HG02763 (cell line): ENCODE data around the gene PHTF2.
A peak's percentile ranks its signal among the peaks of the same experiment; 100 is the strongest.
"Not testable (repeated sequence)": the region's sequence is repeated elsewhere in the genome, so short reads cannot be mapped to it uniquely, and the experiment has no call there.

Experiments used
- ATAC-seq: cut with Tn5 transposase; IDR thresholded peaks from one replicate; pipeline ENCODE4 v1.9.1; 2021; ENCODE audit warnings: mild to moderate bottlenecking, moderate library complexity; ENCODE audit not compliant: unreplicated experiment

Gene PHTF2

DNA sequence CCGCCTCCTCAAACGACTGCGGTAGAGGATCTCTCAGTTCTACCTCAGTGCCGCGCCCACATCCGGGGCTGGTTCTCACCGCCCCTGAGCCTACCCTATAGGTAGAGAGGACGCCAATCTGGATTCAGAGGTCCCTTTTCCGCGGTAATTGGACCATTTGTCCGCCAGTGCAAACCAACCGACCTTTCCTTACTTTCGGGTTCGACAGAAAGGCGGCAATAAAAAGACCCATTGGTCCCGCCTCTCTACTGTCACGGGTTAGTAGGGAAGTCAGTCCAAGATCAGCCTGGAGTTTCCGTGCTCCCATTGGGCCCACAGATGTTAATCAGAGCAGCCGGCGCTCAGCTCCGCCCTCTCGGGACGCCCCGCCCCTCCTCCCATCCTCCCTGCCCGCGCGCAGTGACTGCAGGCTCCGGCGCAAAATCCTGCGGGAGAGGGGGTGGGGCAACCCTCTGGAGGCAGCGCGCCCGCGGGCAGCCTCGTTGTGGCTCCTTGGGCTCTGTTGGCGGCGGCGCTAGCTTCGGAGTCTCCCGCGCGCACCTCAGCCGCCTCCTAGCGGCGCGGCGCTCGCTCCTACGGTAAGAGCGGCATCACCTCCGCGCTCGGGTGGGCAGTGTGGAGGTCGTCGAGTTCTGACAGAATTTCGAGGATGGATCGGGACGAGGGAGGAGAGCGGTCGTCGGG lies at the start of gene PHTF2, which contains the start of gene TMEM60:
Gene PHTF2 (plus strand): TSS at position 380 of the 684 bp plus-strand sequence.
Gene TMEM60 (minus strand): TSS at position 41 of the 684 bp plus-strand sequence. CDS start 4,061 bp downstream, outside the sequence.
- peak; percentile 89 for ATAC-seq

DNA sequence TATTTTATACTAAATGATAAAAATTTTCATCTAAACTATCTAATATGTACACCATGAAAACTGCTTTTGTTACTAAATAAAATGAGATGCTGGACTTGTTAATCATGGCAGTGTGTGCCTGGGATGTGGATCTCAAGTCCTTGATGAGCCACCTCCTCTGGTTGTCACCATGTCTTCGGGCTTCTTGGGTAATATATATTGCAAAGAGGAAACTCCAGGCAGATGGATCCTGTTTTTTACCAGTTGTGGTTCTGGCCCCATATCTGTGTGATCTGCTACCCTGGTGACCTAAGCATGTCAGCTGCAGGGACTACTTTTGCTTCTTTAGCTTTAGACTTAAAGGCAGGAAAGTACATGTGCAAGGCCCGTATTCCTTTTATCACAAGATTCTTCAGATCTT lies 46.6 kb upstream of the PHTF2 start:
- no peak for ATAC-seq

DNA sequence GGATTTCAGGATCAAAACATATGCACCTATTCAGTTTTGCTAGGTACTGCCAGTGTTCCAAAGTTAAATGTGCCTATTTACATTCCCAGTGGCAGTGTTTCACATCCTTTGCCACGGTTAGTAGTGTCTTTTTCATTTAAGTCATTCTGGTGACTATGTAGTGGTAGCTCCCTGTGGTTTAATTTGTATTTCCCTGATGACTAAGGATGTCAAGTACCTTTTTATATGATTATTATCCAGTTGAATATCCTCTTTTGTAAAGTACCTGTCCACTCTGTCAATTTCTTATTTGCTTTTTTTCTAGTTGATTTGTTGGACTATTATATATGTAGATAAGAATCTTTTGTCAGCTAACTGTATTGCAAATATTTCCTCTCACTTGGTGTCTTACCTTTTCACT lies 45.4 kb upstream of the PHTF2 start:
- no peak for ATAC-seq

DNA sequence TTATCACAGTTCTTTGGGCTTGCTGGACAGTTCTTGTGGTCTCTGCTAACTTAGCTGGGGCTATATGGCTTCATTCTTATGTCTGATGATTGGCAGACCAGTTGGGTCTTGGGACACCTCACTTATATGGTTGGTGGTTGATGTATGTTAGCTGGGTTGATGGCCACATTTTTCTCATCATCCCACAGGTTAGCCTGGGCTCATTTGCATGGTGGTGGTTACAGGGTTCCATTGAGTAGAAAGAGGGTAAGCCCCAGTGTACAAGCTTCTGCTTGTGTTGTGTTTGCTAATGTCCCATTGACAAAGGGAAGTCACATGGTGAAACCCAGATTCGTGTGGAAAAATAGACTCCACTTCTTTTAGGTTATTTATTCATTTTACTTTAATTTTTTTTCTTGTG lies 41.0 kb upstream of the PHTF2 start:
- ATAC-seq: peak; percentile 83

DNA sequence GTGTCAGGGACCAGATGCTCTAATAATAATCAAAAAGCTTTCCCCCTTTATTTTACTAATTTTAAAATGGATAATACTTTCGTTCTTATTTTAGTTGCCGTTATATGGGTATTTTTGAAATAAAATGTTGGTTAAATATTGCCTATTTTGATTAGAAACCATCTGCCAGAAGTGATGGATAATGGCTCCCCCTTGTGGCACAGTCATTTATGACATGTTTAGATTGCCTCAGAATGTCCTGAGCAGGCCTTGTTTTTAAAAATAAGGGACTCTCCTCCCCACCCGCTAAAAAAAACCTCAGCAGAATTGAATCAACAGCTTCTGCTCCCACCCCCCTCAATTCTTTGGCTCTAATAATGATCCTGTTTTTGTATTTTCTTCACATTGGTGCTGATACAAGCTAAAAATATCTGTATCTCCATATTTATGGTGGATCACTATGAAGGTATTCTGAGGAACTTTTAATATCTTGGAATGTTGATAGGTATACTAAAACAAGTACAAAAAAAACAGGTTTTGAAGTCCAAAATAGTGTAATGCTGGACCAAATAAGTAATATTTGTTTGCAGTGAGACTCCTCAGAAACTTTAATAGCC lies 39.2 kb upstream of the PHTF2 start:
- ATAC-seq: no peak

DNA sequence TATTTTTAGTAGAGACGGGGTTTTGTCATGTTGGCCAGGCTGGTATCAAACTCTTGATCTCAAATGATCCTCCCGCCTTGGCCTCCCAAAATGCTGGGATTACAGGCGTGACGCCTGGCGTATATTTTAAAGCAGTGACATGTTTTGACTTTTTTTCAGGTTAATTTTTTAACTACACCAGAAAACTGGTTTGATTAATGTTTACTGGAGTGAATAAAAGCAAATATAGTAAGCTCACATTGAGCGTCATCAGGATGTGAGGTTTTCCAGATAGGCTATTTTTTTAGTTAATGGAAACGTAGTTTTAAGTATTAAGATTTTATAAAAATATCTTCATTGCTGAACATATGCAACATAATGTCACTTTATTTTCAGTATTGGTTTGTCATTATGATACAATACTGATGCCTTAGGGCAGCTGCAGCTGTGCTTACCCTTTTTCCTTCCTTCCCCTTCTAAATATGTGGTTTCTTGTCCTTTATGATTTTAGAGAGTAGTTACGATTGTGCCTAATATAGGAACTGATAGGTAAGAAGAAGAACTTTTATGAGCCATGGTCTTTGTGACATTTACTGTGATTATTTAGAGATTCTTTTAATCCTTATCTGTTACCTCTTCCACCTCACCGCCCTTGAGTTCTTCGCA lies 37.6 kb upstream of the PHTF2 start:
- no peak for ATAC-seq

DNA sequence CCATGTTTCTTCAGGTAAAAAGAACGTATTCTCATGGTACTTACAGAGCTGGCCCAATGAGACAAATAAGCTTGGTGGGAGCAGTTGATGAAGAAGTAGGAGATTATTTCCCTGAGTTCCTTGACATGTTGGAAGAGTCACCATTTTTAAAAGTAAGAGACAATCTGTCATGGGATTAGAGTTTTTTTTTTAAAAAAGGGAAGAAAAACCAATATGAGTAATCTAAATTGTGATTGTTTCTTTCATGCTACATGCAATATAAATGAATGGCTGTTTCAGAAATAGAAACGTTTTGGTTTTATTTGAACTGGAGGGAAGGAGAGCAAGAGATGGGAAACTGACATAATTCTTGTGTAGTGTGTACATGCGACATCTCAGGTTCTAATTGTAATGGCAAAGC lies 33.1 kb upstream of the PHTF2 start:
- no peak for ATAC-seq

DNA sequence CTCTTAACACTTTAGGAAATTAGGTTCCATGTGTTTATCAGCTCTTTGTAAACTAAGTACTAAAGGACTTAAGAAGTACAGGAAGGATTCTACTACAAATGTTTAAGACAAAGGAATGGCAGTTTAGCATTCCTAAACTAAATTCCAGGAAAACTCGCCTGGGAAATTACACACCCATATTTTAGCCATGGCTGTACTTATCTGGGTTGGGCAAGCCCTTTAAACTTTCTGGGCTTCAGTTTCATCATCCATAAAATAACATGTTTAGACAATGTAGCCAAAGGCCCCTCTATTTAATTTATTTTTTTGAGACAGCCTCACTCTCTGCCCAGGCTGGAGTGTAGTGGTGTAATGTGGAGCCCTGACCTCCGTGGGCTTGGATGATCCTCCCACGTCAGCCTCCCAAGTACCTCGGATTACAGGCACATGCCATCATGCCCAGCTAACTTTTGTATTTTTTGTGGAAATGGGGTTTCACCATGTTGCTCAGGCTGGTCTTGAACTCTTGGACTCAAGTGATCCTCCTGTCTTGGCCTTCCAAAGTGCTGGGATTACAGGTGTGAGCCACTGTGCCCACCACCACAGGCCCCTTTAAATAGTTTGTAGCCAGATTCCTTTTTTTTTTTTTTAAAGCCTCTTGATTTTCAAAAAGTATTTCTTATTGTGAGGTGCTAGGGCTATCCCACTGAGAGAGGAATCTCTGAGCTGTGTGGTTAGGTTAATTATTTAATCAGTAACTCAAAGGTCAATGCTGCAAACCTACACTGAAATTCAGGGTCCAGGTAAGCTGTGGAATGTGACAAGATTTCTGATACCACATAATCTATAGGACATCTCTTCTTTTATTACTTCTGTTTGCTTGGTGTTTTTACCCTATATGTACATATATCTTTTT lies 32.4 kb upstream of the PHTF2 start:
- no peak for ATAC-seq

DNA sequence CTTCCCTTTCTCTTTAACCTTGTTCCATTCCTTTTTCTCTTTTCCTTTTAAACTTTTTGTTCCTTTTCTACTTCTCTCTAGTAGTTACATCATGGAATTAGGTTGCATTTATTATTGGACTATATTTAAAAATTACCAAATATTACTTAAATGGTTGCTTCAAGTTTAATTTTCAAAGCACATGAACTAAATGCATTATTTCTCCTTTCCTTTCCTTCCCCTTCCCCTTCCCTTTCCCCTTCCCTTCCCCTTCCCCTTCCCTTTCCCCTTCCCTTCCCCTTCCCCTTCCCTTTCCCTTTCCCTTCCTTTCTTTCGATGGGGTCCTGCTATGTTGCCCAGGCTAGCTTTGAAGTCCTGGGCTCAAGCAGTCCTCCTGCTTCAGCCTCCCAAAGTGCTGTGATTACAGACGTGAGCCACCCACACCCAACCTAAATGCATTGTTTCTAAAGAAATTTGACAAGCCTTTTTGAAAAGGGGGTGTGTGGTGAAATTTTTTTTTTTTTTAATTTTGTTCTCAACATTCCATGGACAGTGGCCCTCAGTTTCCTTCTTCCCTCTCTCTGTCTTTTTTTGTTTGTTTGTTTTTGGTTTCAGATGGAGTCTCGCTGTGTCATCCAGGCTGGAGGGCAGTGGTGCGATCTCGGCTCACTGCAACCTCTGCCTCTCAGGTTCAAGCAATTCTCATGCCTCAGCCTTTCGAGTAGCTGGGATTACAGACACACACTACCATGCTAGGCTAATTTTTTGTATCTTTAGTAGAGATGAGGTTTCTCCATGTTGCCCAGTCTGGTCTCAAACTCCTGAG lies 31.6 kb upstream of the PHTF2 start:
- no peak for ATAC-seq

DNA sequence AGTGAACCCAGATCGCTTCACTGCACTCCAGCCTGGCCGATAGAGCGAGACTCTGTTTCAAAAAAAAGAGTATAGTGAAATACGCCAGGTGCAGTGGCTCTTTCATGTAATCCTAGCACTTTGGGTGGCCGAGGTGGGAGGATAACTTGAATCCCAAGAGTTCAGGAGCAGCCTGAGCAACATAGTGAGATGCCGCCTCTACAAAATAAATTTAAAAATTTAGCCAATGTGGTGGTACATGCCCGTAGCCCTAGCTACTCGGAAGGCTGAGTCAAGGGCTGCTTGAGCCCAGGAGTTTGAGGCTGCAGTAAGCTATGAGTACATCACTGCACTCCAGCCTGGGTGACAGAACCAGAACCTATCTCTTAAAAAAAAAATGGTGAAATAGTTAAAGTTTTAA lies 28.3 kb upstream of the PHTF2 start:
- no peak for ATAC-seq

DNA sequence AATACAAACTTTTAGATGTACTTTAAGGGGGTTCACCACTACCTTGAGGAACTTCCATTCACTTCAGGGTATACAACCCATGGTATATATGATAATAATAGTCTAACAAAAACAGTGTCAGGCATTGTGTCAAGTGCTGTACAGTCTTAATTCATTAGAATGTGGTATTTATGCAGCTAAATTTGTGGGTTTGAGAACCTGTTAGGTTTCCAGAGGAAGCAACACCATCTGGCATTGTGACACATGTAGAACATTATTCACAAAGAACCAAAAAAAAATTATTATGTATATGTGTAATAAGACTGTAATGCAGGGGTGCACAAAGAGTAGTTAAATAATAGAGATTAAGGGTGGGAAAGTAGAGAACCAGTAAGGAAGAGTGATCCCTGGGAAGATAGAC lies 26.7 kb upstream of the PHTF2 start:
- ATAC-seq: no peak

DNA sequence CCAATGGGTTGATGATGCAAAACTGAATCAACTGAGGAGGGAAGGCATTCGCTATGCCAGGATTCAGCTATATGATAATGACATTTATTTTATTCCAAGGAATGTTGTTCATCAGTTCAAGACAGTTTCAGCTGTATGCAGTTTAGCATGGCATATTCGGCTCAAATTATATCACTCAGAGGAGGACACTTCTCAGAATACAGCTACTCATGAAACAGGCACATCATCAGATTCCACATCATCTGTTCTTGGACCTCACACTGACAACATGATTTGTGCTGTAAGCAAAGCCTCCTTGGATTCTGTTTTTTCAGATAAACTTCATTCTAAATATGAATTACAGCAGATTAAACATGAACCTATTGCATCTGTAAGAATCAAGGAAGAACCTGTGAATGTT lies 20.0 kb upstream of the PHTF2 start:
- ATAC-seq: no peak

DNA sequence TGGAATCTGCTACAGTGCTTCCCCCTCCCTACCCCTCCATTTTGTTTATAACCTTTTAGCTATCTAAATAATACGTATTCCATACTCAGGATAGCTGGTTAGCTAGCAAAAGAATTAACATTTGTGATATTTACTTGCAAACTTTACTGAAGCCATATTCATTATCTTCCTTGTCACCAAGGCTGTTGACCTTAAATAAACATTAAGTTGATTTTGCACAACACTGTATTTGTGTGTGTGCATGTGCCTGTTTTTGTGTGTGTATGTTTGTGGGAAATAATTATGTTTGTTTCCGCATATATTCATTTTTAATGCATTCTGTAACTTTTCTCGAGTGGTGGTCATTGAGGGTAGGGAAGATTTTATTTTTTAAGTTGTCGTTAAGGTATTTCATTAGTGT lies 16.2 kb upstream of the PHTF2 start:
- no peak for ATAC-seq

DNA sequence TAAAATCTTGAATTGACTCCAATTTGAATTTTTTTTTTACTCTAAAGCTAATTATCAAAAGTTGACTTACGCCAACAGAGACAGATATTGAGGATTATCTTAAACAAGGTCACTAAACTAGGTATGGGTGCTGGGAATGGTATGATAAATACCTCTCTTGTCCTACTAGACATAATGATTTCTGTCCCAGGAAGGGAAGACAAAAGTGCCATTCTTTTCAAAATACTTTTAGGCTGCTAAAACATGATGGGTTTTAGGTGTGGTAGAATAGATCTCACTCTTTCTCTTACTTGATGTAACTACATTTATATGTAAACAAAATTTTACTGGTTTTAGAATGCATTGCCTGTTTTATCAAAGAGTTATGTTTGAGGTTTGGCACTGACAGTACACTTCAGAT lies 15.5 kb upstream of the PHTF2 start:
- ATAC-seq: no peak

DNA sequence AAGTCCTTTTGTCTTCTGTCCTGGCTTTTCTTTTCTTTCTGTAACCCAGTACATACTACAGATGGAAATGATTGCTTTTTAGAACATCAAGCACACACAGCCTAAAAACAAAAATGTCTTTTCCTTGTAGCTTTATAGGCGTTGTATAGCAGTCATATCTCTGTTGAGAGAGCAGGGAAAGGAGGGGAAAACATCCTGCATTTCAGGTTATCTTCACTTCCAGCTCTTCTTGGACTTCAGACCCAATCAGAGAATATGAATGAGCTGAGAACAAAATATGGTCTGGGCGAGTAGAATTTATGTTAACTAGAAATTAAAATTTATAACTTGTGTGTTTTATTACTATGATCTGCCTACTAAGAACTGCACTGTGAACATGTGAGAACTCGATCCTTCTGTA lies 15.0 kb upstream of the PHTF2 start:
- no peak for ATAC-seq

DNA sequence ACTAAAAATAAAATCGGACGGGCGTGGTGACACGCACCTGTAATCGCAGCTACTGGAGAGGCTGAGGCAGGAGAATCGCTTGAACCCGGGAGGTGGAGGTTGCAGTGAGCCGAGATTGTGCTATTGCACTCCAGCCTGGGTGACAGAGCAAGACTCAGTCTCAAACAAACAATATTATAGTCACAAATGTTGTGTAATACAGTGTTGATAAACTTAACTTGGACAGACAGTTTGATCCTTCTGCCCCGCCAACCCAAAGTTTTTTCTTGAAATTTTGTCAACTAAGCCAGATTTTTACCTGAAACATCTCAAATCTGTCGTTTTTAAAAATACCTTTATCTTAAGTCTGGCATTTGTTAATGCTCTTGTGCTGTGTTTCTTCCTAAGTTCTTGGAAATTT lies 14.1 kb upstream of the PHTF2 start:
- ATAC-seq: not testable (repeated sequence)

DNA sequence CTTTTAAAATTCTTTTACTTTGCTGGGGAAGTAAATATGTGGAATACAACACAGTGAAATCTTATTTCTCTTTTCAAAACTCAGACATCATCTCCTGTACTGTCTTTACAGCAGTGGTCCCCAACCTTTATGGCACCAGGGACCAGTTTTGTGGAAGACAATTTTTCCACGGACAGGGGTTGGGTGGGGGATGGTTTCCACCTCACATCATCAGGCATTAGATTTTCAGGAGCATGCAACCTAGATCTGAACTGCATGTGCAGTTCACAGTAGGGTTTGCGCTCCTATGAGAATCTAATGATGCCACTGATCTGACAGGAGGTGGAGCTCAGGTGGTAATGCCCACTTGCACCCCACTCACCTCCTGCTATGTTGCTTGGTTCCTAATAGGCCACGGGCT lies 12.6 kb upstream of the PHTF2 start:
- no peak for ATAC-seq

DNA sequence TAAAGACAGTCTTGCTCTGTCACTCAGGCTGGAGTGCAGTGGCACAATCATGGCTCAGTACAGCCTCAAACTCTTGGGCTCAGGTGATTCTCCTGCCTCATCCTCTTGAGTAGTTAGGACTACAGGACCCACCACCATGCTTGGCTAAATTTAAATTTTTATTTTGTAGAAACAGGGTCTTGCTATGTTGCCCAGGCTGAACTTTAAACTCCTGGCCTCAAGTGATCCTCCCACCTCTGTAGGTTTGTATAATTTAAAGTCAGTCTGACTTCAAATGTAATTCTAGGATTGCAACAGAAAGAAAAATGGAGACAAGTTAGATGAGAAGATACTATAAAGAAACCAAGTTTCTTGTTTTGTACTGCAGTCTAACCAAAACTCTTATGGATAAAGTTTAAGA lies 11.8 kb upstream of the PHTF2 start:
- ATAC-seq: no peak

DNA sequence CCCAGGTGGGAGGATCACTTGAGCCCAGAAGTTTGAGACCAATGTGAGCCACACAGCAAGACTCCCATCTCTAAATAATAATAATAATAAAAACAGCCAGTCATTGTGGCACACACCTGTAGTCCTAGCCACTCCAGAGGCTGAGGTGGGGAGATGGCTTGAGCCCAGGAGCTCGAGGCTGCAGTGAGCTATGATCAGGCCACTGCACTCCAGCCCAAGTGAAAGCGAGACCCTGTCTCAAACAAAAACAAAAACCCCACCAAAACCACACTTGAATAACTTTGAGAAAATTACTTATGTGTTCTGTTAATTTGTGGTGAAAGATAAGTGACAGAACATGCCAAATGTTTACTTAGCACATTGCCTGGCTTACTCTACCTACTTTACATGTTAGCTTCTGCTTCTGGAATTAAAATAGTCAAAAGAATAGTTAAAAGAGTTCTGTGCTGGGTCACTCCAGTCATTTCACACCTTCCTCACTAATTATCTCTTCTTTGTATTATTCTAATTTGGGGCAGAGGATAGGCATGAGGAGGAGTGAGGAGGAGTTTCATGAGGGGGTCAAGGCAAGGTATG lies 10.2 kb upstream of the PHTF2 start:
- ATAC-seq: no peak

DNA sequence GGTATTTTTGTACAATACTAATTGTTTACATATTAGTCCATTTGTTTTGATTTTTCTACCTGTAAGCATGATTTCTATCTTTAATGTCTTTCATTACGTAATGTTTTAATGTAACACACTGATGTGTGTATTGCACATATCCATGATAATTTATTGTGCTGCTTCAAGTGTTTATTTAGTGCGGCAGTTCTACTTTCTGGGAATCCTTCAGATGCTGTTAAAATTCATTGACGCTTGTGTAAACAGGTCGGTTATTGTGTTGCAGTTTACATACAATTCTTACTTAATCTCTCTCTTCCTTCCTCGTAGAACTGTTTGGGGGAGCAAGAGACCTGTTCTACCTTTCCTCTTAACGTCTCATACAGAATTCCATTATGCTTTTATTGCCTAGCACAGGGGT lies 7.2 kb upstream of the PHTF2 start:
- no peak for ATAC-seq
